Left ventricle myocardium inferior (tissue), 1 donor: ENCODE data around the gene ANO9. TPM values are rescaled to one million over a fixed set of nuclear protein-coding genes. Genes with fewer than 3 reads are reported as not detected.

Experiments
- DNase-seq: peaks from one replicate; pipeline ENCODE4 v3.0.0-alpha.2; 2020
- H3K27ac ChIP-seq: fragments of 200-600 bp; replicated peaks from 2 replicates; pipeline ENCODE4 v1.8.0; 2021
- H3K27me3 ChIP-seq: fragments of 200-600 bp; 2 replicates; pipeline ENCODE4 v1.8.0; 2021; ENCODE audit warnings: low read depth
- H3K36me3 ChIP-seq: fragments of 200-600 bp; 2 replicates; pipeline ENCODE4 v1.8.0; 2021
- H3K4me1 ChIP-seq: fragments of 200-600 bp; 2 replicates; pipeline ENCODE4 v1.8.0; 2021
- H3K4me3 ChIP-seq: fragments of 200-600 bp; 2 replicates; pipeline ENCODE4 v1.8.0; 2021; ENCODE audit warnings: mild to moderate bottlenecking, moderate library complexity
- H3K9me3 ChIP-seq: fragments of 200-600 bp; replicated peaks from 2 replicates; pipeline ENCODE4 v1.8.0; 2021
- intact Hi-C: fragments of 100-400 bp; cut with micrococcal nuclease; formaldehyde crosslinking; loops from one replicate; pipeline ENCODE4 v1.11.0; 2022
- total RNA-seq: library from RNA; stranded (reverse); fragmentation: NEBNext Ultra II Directional; extraction: Animal tissue kit (Norgen Biotek cat#: 25700); gene quantifications from one replicate; pipeline ENCODE4 v1.2.1, GENCODE V29; 2021
- TF ChIP-seq, protein P1 (sequence below): fragments of 200-600 bp; IDR thresholded peaks from 2 replicates; pipeline ENCODE4 v1.8.0; 2021; ENCODE audit warnings: antibody characterized with exemption, mild to moderate bottlenecking, borderline replicate concordance
- donor health status: DM: no; HTN: yes; CAD: no; lungs with severe emphysema.

ANO9 gene
- total RNA-seq, 1 donor from 2014 or later, result 0.11 TPM

DNA sequence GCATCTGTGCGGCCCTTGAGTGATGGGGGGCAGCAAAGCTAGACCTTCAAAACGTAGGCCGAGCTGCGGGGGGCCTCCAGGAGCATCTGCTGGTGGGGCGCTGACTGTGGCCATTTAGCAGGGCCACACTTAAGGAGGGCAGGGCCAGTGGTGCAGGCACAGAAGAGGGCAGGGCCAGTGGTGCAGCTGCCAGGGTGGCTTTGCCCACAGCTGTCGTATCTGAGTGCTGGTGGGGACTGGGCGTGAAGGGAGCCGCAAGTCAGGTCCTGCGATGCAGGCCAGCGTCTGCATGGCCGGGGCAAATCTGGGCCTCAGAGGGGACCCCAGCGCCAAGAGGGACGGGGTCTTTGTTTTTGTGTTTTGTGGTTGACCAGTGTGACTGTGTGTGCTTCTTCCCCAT lies 37.5 kb upstream of the ANO9 start:
- Histone ChIP-seq H3K27me3 (no peaks in the 10 kb centered on the region), H3K4me1 (peaks cover 5% of the 10 kb centered on the region), H3K27ac (no peak overlapping the region), H3K9me3 (no peaks in the 10 kb centered on the region), H3K4me3 (no peak overlapping the region), H3K36me3 (peaks cover 13% of the 10 kb centered on the region)
- no peak for DNase-seq
- intact Hi-C loops, result no loop called here
- TF ChIP-seq, protein P1, sequence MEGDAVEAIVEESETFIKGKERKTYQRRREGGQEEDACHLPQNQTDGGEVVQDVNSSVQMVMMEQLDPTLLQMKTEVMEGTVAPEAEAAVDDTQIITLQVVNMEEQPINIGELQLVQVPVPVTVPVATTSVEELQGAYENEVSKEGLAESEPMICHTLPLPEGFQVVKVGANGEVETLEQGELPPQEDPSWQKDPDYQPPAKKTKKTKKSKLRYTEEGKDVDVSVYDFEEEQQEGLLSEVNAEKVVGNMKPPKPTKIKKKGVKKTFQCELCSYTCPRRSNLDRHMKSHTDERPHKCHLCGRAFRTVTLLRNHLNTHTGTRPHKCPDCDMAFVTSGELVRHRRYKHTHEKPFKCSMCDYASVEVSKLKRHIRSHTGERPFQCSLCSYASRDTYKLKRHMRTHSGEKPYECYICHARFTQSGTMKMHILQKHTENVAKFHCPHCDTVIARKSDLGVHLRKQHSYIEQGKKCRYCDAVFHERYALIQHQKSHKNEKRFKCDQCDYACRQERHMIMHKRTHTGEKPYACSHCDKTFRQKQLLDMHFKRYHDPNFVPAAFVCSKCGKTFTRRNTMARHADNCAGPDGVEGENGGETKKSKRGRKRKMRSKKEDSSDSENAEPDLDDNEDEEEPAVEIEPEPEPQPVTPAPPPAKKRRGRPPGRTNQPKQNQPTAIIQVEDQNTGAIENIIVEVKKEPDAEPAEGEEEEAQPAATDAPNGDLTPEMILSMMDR, result no peak

DNA sequence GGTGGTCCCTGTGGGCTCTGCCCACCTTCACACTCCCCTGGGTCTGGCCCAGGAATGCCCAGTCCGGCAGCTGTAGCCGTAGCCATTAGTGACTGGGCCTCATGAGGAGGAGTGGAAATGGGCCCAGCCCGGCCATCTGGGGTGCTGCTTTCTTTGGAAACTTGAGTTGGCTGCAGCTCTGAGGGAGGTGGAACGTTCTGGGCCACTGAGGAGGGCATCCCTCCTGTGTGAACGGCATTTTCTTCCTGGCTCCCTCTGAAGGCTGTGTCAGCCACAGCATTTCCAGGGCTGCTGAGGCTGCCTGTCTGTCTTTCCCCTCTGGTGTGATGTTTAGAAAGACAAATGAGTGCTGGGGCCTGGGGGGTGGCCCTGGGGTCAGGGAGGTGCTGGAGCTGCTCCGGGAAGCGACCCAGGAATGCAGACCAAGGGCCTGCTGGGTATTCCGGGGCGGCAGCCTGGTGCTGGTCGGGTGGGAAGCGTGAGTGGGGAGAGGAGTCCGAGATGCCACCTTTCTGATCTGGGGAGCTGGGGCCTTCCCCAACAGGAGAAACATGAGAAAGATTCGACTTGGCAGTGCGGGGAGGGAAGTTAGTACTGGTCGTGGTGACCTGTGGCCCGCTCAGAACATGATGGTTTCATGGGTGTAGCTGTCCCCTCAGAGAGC lies 35.4 kb upstream of the ANO9 start:
- TF ChIP-seq, protein P1, result no peak
- no peak for DNase-seq
- H3K27ac ChIP-seq, result no peak overlapping the region
- H3K4me1 ChIP-seq, result no peaks in the 10 kb centered on the region
- no peaks in the 10 kb centered on the region for H3K27me3 ChIP-seq
- H3K36me3 ChIP-seq, result peaks cover 13% of the 10 kb centered on the region
- no peak overlapping the region for H3K4me3 ChIP-seq
- no peaks in the 10 kb centered on the region for H3K9me3 ChIP-seq
- intact Hi-C loops, result no loop called here

DNA sequence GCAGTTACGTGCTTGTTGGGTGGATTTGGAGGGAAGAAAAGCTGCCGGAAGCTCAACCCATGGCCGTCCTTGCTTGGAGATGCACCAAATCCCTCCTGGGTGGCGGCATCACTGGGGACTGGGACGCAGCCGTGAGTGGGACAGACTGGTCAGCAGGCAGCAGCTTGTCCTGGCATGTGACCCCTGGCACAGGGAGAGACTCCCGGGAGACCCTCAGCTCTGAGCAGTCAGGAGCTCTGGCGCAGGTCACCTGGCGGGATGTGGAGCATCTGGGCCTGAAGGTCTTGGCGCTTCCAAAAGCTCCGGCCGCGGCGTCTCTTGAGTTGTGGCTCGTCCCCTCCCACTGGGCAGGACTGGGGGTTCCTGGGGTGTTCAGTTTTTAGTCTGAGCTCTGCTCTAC lies 34.6 kb upstream of the ANO9 start:
- Histone ChIP-seq H3K36me3 (peaks cover 13% of the 10 kb centered on the region), H3K9me3 (no peaks in the 10 kb centered on the region), H3K4me1 (no peaks in the 10 kb centered on the region), H3K27ac (no peak overlapping the region), H3K4me3 (no peak overlapping the region), H3K27me3 (no peaks in the 10 kb centered on the region)
- DNase-seq, result no peak
- intact Hi-C loops, result no loop called here
- TF ChIP-seq, protein P1, result no peak

DNA sequence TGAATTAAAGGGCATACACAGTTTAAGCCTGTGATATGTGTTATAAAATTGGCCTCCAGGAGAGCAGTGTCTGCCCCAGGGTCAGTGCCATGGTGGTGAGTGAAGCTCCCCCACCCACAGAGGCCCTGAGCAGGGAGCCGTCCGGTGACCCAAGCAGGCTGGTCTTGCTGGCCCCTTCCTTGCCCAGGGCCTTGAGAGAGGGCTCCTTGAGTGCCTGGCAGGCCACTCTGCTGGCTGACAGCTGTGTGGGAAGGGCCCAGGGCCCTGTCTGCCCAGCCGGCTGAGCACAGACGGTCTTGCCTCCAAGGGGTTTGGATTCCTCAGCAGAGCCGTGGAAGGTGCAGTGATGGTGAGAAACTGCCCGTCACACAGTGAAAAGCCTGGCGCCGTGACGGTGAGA lies 34.1 kb upstream of the ANO9 start:
- H3K27me3 ChIP-seq, result no peaks in the 10 kb centered on the region
- H3K9me3 ChIP-seq, result no peaks in the 10 kb centered on the region
- peaks cover 13% of the 10 kb centered on the region for H3K36me3 ChIP-seq
- no peak overlapping the region for H3K27ac ChIP-seq
- intact Hi-C loops, result no loop called here
- H3K4me1 ChIP-seq, result peaks cover 4% of the 10 kb centered on the region
- no peak for DNase-seq
- TF ChIP-seq, protein P1, result no peak
- H3K4me3 ChIP-seq, result no peak overlapping the region

DNA sequence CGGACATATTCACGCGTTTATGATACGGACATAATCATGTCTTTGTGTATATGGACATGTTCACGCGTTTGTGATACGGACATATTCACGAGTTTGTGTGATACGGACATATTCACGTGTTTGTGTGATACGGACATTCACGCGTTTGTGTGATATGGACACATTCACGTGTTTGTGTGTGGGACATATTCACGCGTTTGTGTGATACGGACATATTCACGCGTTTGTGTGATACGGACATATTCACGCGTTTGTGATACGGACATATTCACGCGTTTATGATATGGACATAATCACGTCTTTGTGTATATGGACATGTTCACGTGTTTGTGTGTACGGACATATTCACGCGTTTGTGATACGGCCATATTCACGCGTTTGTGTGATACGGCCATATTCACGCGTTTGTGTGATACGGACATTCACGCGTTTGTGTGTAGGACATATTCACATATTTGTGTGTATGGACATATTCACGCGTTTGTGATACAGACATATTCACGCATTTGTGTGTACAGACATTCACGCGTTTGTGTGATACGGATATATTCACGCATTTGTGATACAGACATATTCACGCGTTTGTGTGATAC lies 33.2 kb upstream of the ANO9 start:
- Histone ChIP-seq H3K27ac (no peak overlapping the region), H3K4me3 (no peak overlapping the region), H3K9me3 (no peaks in the 10 kb centered on the region), H3K27me3 (no peaks in the 10 kb centered on the region), H3K36me3 (peaks cover 9% of the 10 kb centered on the region), H3K4me1 (peaks cover 13% of the 10 kb centered on the region)
- intact Hi-C loops, result no loop called here
- TF ChIP-seq, protein P1, result no peak
- DNase-seq, result no peak
